T-helper 17 cell (primary cell): ENCODE results near the gene TSC22D4. TPM values are rescaled to one million over a fixed set of nuclear protein-coding genes. Genes with fewer than 3 reads are reported as not detected.
"Not testable (repeated sequence)": the region's sequence is repeated elsewhere in the genome, so short reads cannot be mapped to it uniquely, and the experiment has no call there.

Source experiments
- ATAC-seq: fragments of 150-1000 bp; cut with Tn5 transposase; 2 replicates; pipeline ENCODE4 v1.10.0; 2021; ENCODE audit warnings: mild to moderate bottlenecking, moderate library complexity
- DNase-seq, 3 donors: peaks; one replicate each; pipeline versions ENCODE4 v3.0.0 to v3.0.0-alpha.2; 2020 to 2021
- H3K9me3 ChIP-seq: one replicate; pipeline ENCODE4 v1.7.0; 2013; ENCODE audit warnings: low read length, mild to moderate bottlenecking; ENCODE audit not compliant: control insufficient read depth, poor library complexity, severe bottlenecking
- H3K27ac Mint-ChIP-seq: one replicate; pipeline ENCODE4 v1.8.0; 2022; ENCODE audit warnings: mild to moderate bottlenecking, moderate library complexity, mixed read lengths
- H3K27me3 Mint-ChIP-seq: one replicate; pipeline ENCODE4 v1.8.0; 2022; ENCODE audit warnings: mixed read lengths
- H3K36me3 Mint-ChIP-seq: one replicate; pipeline ENCODE4 v1.8.0; 2022; ENCODE audit warnings: low read depth, mixed read lengths
- H3K4me1 Mint-ChIP-seq: one replicate; pipeline ENCODE4 v1.8.0; 2022; ENCODE audit warnings: mild to moderate bottlenecking, mixed read lengths
- H3K4me3 Mint-ChIP-seq: one replicate; pipeline ENCODE4 v1.8.0; 2022; ENCODE audit warnings: mild to moderate bottlenecking, moderate library complexity, mixed read lengths
- total RNA-seq, 4 donors: library from RNA in 2 of 4; stranded (reverse) in 2 of 4; gene quantifications; one replicate each; pipeline ENCODE4 v1.2.3 and lab custom pipeline; 2022 to 2026

Gene TSC22D4
- total RNA-seq, 2 donors from 2014 or later: 94.7 to 104 TPM

- H3K36me3 Mint-ChIP-seq, H3K27me3 Mint-ChIP-seq, H3K9me3 ChIP-seq, H3K27ac Mint-ChIP-seq, ATAC-seq, DNase-seq, H3K4me3 Mint-ChIP-seq: not testable (repeated sequence)
- peaks cover 15% of the 10 kb centered on the region for H3K4me1 Mint-ChIP-seq
Observed at GRCh38 chr7:100439244-100439643, 39.8 kb downstream of the TSC22D4 start.

GRCh38 chr7:100438731-100439130, 40.3 kb downstream of the TSC22D4 start:
- H3K4me1 Mint-ChIP-seq: peaks cover 16% of the 10 kb centered on the region
- not testable (repeated sequence) for ATAC-seq, H3K36me3 Mint-ChIP-seq, H3K27me3 Mint-ChIP-seq, H3K9me3 ChIP-seq, DNase-seq, H3K27ac Mint-ChIP-seq, H3K4me3 Mint-ChIP-seq

- H3K4me1 Mint-ChIP-seq: peaks cover 21% of the 10 kb centered on the region
- ATAC-seq (no peak), DNase-seq (no peak)
- H3K9me3 ChIP-seq: no peaks in the 10 kb centered on the region
- no peaks in the 10 kb centered on the region for H3K27me3 Mint-ChIP-seq
- no peak overlapping the region for H3K27ac Mint-ChIP-seq
- peaks cover 6% of the 10 kb centered on the region for H3K36me3 Mint-ChIP-seq
- no peak overlapping the region for H3K4me3 Mint-ChIP-seq
Observed at GRCh38 chr7:100438172-100438571, 40.8 kb downstream of the TSC22D4 start.

- DNase-seq (no peak), ATAC-seq (no peak)
- no peaks in the 10 kb centered on the region for H3K9me3 ChIP-seq
- Mint-ChIP-seq H3K27ac (peak overlapping the region; percentile 95), H3K27me3 (no peaks in the 10 kb centered on the region), H3K4me1 (peaks cover 26% of the 10 kb centered on the region), H3K36me3 (peaks cover 6% of the 10 kb centered on the region), H3K4me3 (peak overlapping the region; percentile 98)
Observed at GRCh38 chr7:100437150-100438100, 41.6 kb downstream of the TSC22D4 start.

GRCh38 chr7:100435401-100436304, 43.4 kb downstream of the TSC22D4 start:
- H3K4me3 Mint-ChIP-seq: peak overlapping the region; percentile 98
- H3K9me3 ChIP-seq: no peaks in the 10 kb centered on the region
- ATAC-seq: peak; percentile 39
- peaks cover 35% of the 10 kb centered on the region for H3K4me1 Mint-ChIP-seq
- peaks cover 6% of the 10 kb centered on the region for H3K36me3 Mint-ChIP-seq
- H3K27me3 Mint-ChIP-seq: no peaks in the 10 kb centered on the region
- DNase-seq: peak; percentile 33 to 39 (median 34)
- H3K27ac Mint-ChIP-seq: peak overlapping the region; percentile 98

- DNase-seq (no peak), ATAC-seq (no peak)
- H3K4me1 Mint-ChIP-seq: peaks cover 41% of the 10 kb centered on the region
- peak overlapping the region; percentile 98 for H3K27ac Mint-ChIP-seq
- H3K4me3 Mint-ChIP-seq: peak overlapping the region; percentile 98
- no peaks in the 10 kb centered on the region for H3K27me3 Mint-ChIP-seq
- no peaks in the 10 kb centered on the region for H3K9me3 ChIP-seq
- H3K36me3 Mint-ChIP-seq: peaks cover 6% of the 10 kb centered on the region
Observed at GRCh38 chr7:100434297-100435144, 44.5 kb downstream of the TSC22D4 start.

GRCh38 chr7:100433592-100434296, 45.3 kb downstream of the TSC22D4 start:
- peaks cover 46% of the 10 kb centered on the region for H3K4me1 Mint-ChIP-seq
- H3K27ac Mint-ChIP-seq: peak overlapping the region; percentile 98
- ATAC-seq (no peak), DNase-seq (no peak)
- H3K36me3 Mint-ChIP-seq: peaks cover 6% of the 10 kb centered on the region
- H3K9me3 ChIP-seq: no peaks in the 10 kb centered on the region
- no peaks in the 10 kb centered on the region for H3K27me3 Mint-ChIP-seq
- H3K4me3 Mint-ChIP-seq: peak overlapping the region; percentile 33

- H3K27me3 Mint-ChIP-seq: no peaks in the 10 kb centered on the region
- H3K9me3 ChIP-seq: no peaks in the 10 kb centered on the region
- H3K4me3 Mint-ChIP-seq: no peak overlapping the region
- H3K4me1 Mint-ChIP-seq: peaks cover 50% of the 10 kb centered on the region
- peaks cover 6% of the 10 kb centered on the region for H3K36me3 Mint-ChIP-seq
- ATAC-seq: no peak
- peak overlapping the region; percentile 98 for H3K27ac Mint-ChIP-seq
- no peak for DNase-seq
Observed at GRCh38 chr7:100433276-100433591, 45.8 kb downstream of the TSC22D4 start.

GRCh38 chr7:100432621-100433275, 46.3 kb downstream of the TSC22D4 start:
- ATAC-seq (no peak), DNase-seq (no peak)
- Mint-ChIP-seq H3K27ac (peak overlapping the region; percentile 98), H3K27me3 (no peaks in the 10 kb centered on the region), H3K36me3 (peaks cover 6% of the 10 kb centered on the region), H3K4me1 (peaks cover 53% of the 10 kb centered on the region), H3K4me3 (peak overlapping the region; percentile 91)
- no peaks in the 10 kb centered on the region for H3K9me3 ChIP-seq

- H3K9me3 ChIP-seq: no peaks in the 10 kb centered on the region
- Mint-ChIP-seq H3K36me3 (peaks cover 6% of the 10 kb centered on the region), H3K27ac (peak overlapping the region; percentile 98), H3K27me3 (no peaks in the 10 kb centered on the region), H3K4me3 (peak overlapping the region; percentile 91), H3K4me1 (peaks cover 53% of the 10 kb centered on the region)
- DNase-seq (no peak), ATAC-seq (no peak)
Observed at GRCh38 chr7:100432053-100432452, 47.0 kb downstream of the TSC22D4 start.

GRCh38 chr7:100431286-100431735, 47.7 kb downstream of the TSC22D4 start:
- H3K27me3 Mint-ChIP-seq: no peaks in the 10 kb centered on the region
- H3K9me3 ChIP-seq: no peaks in the 10 kb centered on the region
- peak overlapping the region; percentile 91 for H3K4me3 Mint-ChIP-seq
- H3K27ac Mint-ChIP-seq: peak overlapping the region; percentile 98
- H3K36me3 Mint-ChIP-seq: peaks cover 5% of the 10 kb centered on the region
- DNase-seq (no peak), ATAC-seq (no peak)
- H3K4me1 Mint-ChIP-seq: peaks cover 50% of the 10 kb centered on the region
